ENCODE measurements around the gene TREML2.

DNA sequence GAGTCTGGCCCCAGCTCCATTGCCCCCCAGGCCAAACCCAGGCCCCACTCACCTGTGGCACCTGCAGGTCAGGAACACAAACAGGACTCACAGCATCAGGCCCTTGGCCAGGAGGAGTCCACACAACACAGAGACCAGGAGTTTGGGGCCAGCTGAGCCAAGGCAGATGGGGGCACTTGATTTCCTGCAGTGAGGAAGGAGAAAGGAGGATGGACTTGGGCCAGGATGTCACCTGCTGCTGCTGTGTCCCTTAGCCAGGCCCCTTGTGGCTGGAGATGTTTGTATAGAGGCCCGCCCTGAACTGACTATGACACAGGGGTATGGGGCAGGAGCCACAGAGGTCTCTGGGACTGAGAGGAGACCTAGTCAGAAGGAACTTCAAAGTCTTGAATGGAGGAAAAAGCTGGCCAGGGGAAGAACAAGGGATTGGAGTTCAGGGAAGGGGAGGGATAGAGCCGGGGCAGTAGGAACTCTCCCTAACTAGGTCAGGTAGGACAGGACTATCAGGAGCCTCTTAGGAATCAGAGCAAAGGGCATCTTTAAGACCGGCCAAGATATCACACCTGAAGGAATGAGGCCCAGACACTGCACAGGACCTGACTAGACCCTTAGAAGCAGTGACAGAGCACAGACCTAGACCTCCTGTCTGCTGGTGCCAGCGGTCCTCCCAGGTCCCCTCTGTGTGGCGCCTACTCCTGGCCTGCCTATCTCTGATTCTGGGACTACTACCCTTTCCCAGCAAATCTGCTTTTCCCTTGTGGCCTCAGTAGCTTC lies 8.8 kb upstream of the TREML2 start:
- TF ChIP-seq RAD21 (IDR thresholded peaks at IDR 0.05; ENCODE audit: low read depth) (no peak), CREB1 (IDR thresholded peaks at IDR 0.05; ENCODE audit: low read depth) (no peak), FOXM1 (IDR thresholded peaks at IDR 0.05; ENCODE audit: borderline replicate concordance, low read depth) (no peak)
- TF ChIP-seq, protein P1, sequence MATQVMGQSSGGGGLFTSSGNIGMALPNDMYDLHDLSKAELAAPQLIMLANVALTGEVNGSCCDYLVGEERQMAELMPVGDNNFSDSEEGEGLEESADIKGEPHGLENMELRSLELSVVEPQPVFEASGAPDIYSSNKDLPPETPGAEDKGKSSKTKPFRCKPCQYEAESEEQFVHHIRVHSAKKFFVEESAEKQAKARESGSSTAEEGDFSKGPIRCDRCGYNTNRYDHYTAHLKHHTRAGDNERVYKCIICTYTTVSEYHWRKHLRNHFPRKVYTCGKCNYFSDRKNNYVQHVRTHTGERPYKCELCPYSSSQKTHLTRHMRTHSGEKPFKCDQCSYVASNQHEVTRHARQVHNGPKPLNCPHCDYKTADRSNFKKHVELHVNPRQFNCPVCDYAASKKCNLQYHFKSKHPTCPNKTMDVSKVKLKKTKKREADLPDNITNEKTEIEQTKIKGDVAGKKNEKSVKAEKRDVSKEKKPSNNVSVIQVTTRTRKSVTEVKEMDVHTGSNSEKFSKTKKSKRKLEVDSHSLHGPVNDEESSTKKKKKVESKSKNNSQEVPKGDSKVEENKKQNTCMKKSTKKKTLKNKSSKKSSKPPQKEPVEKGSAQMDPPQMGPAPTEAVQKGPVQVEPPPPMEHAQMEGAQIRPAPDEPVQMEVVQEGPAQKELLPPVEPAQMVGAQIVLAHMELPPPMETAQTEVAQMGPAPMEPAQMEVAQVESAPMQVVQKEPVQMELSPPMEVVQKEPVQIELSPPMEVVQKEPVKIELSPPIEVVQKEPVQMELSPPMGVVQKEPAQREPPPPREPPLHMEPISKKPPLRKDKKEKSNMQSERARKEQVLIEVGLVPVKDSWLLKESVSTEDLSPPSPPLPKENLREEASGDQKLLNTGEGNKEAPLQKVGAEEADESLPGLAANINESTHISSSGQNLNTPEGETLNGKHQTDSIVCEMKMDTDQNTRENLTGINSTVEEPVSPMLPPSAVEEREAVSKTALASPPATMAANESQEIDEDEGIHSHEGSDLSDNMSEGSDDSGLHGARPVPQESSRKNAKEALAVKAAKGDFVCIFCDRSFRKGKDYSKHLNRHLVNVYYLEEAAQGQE (IDR thresholded peaks at IDR 0.05; ENCODE audit: low read depth), result no peak
- TF ChIP-seq, protein P2, sequence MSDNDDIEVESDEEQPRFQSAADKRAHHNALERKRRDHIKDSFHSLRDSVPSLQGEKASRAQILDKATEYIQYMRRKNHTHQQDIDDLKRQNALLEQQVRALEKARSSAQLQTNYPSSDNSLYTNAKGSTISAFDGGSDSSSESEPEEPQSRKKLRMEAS (IDR thresholded peaks at IDR 0.05), result no peak

Data from Ishikawa (cell line).